Uterus (tissue), 2 donors: Measurements from ENCODE around the gene LYVE1.

Experiments
- POLR2A ChIP-seq, 2 donors: fragments of 450-650 bp; IDR thresholded peaks; one replicate each; pipeline ENCODE4 v1.6.1; 2016; ENCODE audit warnings: antibody characterized with exemption in 2 of 2, mild to moderate bottlenecking in 1 of 2, moderate library complexity in 1 of 2
- TF ChIP-seq, protein P1 (sequence below), 4 experiments: fragments of 200-600 bp in 2 of 4; fragments of 450-650 bp in 2 of 4; sonication (generic) in 2 of 4; IDR thresholded peaks; one replicate each; pipeline ENCODE4 v1.5.1; 2016 to 2019; ENCODE audit warnings: antibody characterized with exemption in 4 of 4, mild to moderate bottlenecking in 2 of 4, moderate library complexity in 1 of 4

DNA sequence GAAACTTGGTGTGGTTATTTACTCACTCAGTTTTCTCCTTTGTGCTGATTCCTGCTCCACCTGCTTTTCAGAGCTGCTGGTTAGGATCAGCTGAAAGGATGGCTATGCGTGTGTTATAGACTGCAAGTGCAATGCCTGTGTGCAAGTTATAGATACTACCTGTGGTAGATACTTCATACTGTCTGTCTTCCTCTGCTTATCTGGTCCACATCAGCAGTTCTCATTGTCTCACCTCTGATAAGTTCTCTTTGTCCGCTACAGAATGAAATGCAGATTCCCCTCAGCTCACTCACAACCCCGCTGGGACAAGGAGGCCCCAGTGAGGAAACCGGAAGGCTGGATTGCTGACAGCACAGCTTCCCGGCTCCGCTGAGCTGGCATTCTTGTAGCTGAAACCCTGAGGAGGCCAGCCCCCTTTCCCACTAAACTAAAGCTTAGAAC, 37.5 kb upstream of the LYVE1 start:
- no peak for TF ChIP-seq POLR2A (IDR thresholded peaks at IDR 0.05)
- TF ChIP-seq, protein P1, sequence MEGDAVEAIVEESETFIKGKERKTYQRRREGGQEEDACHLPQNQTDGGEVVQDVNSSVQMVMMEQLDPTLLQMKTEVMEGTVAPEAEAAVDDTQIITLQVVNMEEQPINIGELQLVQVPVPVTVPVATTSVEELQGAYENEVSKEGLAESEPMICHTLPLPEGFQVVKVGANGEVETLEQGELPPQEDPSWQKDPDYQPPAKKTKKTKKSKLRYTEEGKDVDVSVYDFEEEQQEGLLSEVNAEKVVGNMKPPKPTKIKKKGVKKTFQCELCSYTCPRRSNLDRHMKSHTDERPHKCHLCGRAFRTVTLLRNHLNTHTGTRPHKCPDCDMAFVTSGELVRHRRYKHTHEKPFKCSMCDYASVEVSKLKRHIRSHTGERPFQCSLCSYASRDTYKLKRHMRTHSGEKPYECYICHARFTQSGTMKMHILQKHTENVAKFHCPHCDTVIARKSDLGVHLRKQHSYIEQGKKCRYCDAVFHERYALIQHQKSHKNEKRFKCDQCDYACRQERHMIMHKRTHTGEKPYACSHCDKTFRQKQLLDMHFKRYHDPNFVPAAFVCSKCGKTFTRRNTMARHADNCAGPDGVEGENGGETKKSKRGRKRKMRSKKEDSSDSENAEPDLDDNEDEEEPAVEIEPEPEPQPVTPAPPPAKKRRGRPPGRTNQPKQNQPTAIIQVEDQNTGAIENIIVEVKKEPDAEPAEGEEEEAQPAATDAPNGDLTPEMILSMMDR (IDR thresholded peaks at IDR 0.05), result no peak
